Endothelial cell of umbilical vein (primary cell): Measurements from ENCODE around the gene MARCOL. TPM values are rescaled to one million over a fixed set of nuclear protein-coding genes. Genes with fewer than 3 reads are reported as not detected.

Source experiments
- BruUV-seq: library from RNA; stranded (reverse); fragments of 400-500 nt; replicated peaks from 2 replicates; lab custom pipeline; 2021; lab: Mats Ljungman, UMichigan
- CTCF ChIA-PET: fragments of 300-600, 350-600 bp; sonication (Branson Sonifier 250); formaldehyde crosslinking; loops from one replicate; lab custom pipeline; 2021; ENCODE audit warnings: antibody characterized with exemption, inconsistent platforms; lab: Charles Lee
- POLR2A ChIA-PET: fragments of 300-600, 350-600 bp; sonication (Branson Sonifier 250); formaldehyde crosslinking; loops from one replicate; lab custom pipeline; 2021; ENCODE audit warnings: antibody characterized with exemption, inconsistent platforms; lab: Charles Lee
- DNase-seq: peaks from one replicate; pipeline ENCODE4 v3.0.0-alpha.2; 2011; ENCODE audit warnings: low read depth, low spot score
- FAIRE-seq: peaks from 2 replicates; lab custom pipeline; 2011; peaks lifted over from hg19 to GRCh38; lab: Jason Lieb, UNC
- H2AFZ ChIP-seq: 2 replicates; pipeline ENCODE4 v1.6.0; 2012; ENCODE audit warnings: low read depth, low read length, control low read depth, inconsistent platforms
- H3K27ac ChIP-seq: 2 replicates; pipeline ENCODE4 v1.5.1; 2011; ENCODE audit warnings: low read depth, mild to moderate bottlenecking, control low read depth, low read length, moderate library complexity; ENCODE audit not compliant: insufficient read depth
- H3K27me3 ChIP-seq, 2 experiments: 2 replicates each; pipeline versions ENCODE4 v1.6.0 to v1.6.1; 2011; ENCODE audit warnings: low read length in 2 of 2, mixed read lengths in 1 of 2; ENCODE audit not compliant: control insufficient read depth in 2 of 2, insufficient read depth in 2 of 2
- H3K36me3 ChIP-seq, 2 experiments: 2 replicates in 1 of 2; 3 replicates in 1 of 2; pipeline ENCODE4 v1.5.1; 2011; ENCODE audit warnings: low read length in 2 of 2, mild to moderate bottlenecking in 1 of 2, moderate library complexity in 1 of 2; ENCODE audit not compliant: control insufficient read depth in 2 of 2, insufficient read depth in 2 of 2; ENCODE audit errors: extremely low read depth in 1 of 2
- H3K4me1 ChIP-seq: 3 replicates; pipeline ENCODE4 v1.5.1; 2011; ENCODE audit warnings: mild to moderate bottlenecking, low read length; ENCODE audit not compliant: control insufficient read depth, insufficient read depth; ENCODE audit errors: extremely low read depth
- H3K4me2 ChIP-seq: 2 replicates; pipeline ENCODE4 v1.6.1; 2011; ENCODE audit warnings: low read length, control low read depth, mixed read lengths; ENCODE audit not compliant: insufficient read depth
- H3K4me3 ChIP-seq, 3 experiments: fragments of 200-600 bp in 1 of 3; sonication (generic), shearing (Covaris generic) in 1 of 3; replicated peaks in 1 of 3; 2 replicates each; pipeline ENCODE4 v1.5.1; 2011 to 2016; ENCODE audit warnings: control low read depth in 3 of 3, low read length in 3 of 3, mild to moderate bottlenecking in 2 of 3, inconsistent platforms in 1 of 3, low read depth in 1 of 3, moderate library complexity in 1 of 3; ENCODE audit not compliant: insufficient read depth in 1 of 3
- H3K79me2 ChIP-seq: 2 replicates; pipeline ENCODE4 v1.6.0; 2012; ENCODE audit warnings: low read length, inconsistent platforms; ENCODE audit not compliant: control insufficient read depth, insufficient read depth
- H3K9ac ChIP-seq: replicated peaks from 2 replicates; pipeline ENCODE3; 2011; ENCODE audit warnings: low read length, control low read depth; ENCODE audit not compliant: insufficient read depth; ENCODE audit errors: extremely low read depth
- H3K9me1 ChIP-seq: replicated peaks from 3 replicates; pipeline ENCODE4 v1.6.0; 2011; ENCODE audit warnings: mild to moderate bottlenecking, low read length; ENCODE audit not compliant: control insufficient read depth, insufficient read depth; ENCODE audit errors: extremely low read depth
- H3K9me3 ChIP-seq: replicated peaks from 2 replicates; pipeline ENCODE4 v1.5.1; 2012; ENCODE audit warnings: low read length, inconsistent platforms; ENCODE audit not compliant: control insufficient read depth, insufficient read depth
- H4K20me1 ChIP-seq: replicated peaks from 2 replicates; pipeline ENCODE3; 2011; ENCODE audit warnings: mild to moderate bottlenecking, low read length; ENCODE audit not compliant: control insufficient read depth, insufficient read depth; ENCODE audit errors: extremely low read depth
- CTCF ChIP-seq, 2 donors: IDR thresholded peaks; 1 replicate in 1 of 2; 2 replicates in 1 of 2; pipeline ENCODE4 v1.5.1; 2011; ENCODE audit warnings: low read length in 2 of 2, mild to moderate bottlenecking in 2 of 2, moderate library complexity in 2 of 2, control low read depth in 1 of 2, inconsistent platforms in 1 of 2, low read depth in 1 of 2; ENCODE audit not compliant: insufficient read depth in 1 of 2; ENCODE audit errors: extremely low read depth in 1 of 2
- EZH2 ChIP-seq: IDR thresholded peaks from 2 replicates; pipeline ENCODE4 v1.6.1; 2012; ENCODE audit warnings: borderline replicate concordance, low read depth, mild to moderate bottlenecking, moderate library complexity, low read length, inconsistent platforms; ENCODE audit not compliant: severe bottlenecking
- FOS ChIP-seq: IDR thresholded peaks from 2 replicates; pipeline ENCODE4 v1.6.1; 2011; ENCODE audit warnings: mild to moderate bottlenecking, low read length, moderate library complexity, borderline replicate concordance; ENCODE audit not compliant: insufficient read depth
- GATA2 ChIP-seq: IDR thresholded peaks from 2 replicates; pipeline ENCODE4 v1.7.0; 2011; ENCODE audit warnings: low read depth, mild to moderate bottlenecking, moderate library complexity, mixed read lengths, low read length; ENCODE audit not compliant: insufficient read length, insufficient read depth
- JUN ChIP-seq: IDR thresholded peaks from 2 replicates; pipeline ENCODE4 v1.6.1; 2011; ENCODE audit warnings: borderline replicate concordance, low read depth; ENCODE audit not compliant: insufficient read length, insufficient read depth
- MAX ChIP-seq: IDR thresholded peaks from 2 replicates; pipeline ENCODE4 v1.6.1; 2011; ENCODE audit not compliant: insufficient read depth, insufficient read length
- MYC ChIP-seq: IDR thresholded peaks from one replicate; pipeline ENCODE4 v1.6.1; 2011; ENCODE audit warnings: mild to moderate bottlenecking, low read depth, low read length
- POLR2A ChIP-seq: IDR thresholded peaks from 2 replicates; pipeline ENCODE4 v1.6.1; 2012; ENCODE audit warnings: low read depth, mild to moderate bottlenecking, control low read depth, low read length
- POLR2AphosphoS5 ChIP-seq: IDR thresholded peaks from 2 replicates; pipeline ENCODE4 v1.6.1; 2012; ENCODE audit warnings: low read depth, mild to moderate bottlenecking, control low read depth, low read length, moderate library complexity; ENCODE audit not compliant: insufficient read depth
- dilution Hi-C: fragments of 300-500 bp; cut with MboI; formaldehyde crosslinking; loops from one replicate; pipeline ENCODE4 v1.15.0; 2019; ENCODE audit warnings: low sequenced_read_pairs; ENCODE audit not compliant: extremely low pct_ligation_motif_present
- intact Hi-C: fragments of 100-400 bp; cut with micrococcal nuclease; formaldehyde crosslinking; loops from one replicate; pipeline ENCODE4 v1.10.0; 2022
- polyA plus RNA-seq, 4 experiments: library from polyadenylated mRNA; depleted of rRNA in 3 of 4; stranded (reverse) in 3 of 4; unstranded in 1 of 4; fragments of >200 nt; gene quantifications; 2 replicates each; pipeline versions ENCODE4 v1.2.1 to v1.2.3, GENCODE V29; 2011 to 2012; ENCODE audit warnings: missing spikeins in 1 of 4
- total RNA-seq: library from RNA; stranded (reverse); gene quantifications from 2 replicates; pipeline ENCODE4 v1.2.3, GENCODE V29; 2021

Gene MARCOL
- total and polyA plus RNA-seq, 2 donors (not counting 3 experiments of a cell fraction or from before 2014, with no cell fraction given) = not detected

- TF ChIP-seq POLR2A (no peak), CTCF (IDR thresholded peaks at IDR 0.05; ENCODE audit: extremely low read depth in 1 of 2, insufficient read depth in 1 of 2, low read depth in 1 of 2, low read length in 2 of 2) (no peak), FOS (no peak), MAX (no peak), EZH2 (no peak), POLR2AphosphoS5 (no peak), JUN (no peak), MYC (no peak), GATA2 (no peak)
- no peak for DNase-seq
- ChIA-PET POLR2A (no interaction called here), CTCF (no interaction called here)
- Histone ChIP-seq H3K9me3 (no peaks in the 10 kb centered on the region), H3K4me1 (no peaks in the 10 kb centered on the region), H3K36me3 (no peaks in the 10 kb centered on the region), H3K9me1 (no peaks in the 10 kb centered on the region), H3K9ac (no peak overlapping the region), H3K4me3 (no peak overlapping the region), H3K4me2 (no peak overlapping the region), H2AFZ (no peak overlapping the region), H3K27me3 (no peaks in the 10 kb centered on the region), H3K79me2 (no peaks in the 10 kb centered on the region), H4K20me1 (no peaks in the 10 kb centered on the region), H3K27ac (no peak overlapping the region)
- no peak for FAIRE-seq
- dilution Hi-C loops (no loop called here), intact Hi-C loops (no loop called here)
- no TSS peak for BruUV-seq
These were observed 10.6 kb downstream of the MARCOL start for GRCh38 chr5:148248894-148249293.
